GM23338 (cell line): Measurements from ENCODE around the gene STK33. TPM values are rescaled to one million over a fixed set of nuclear protein-coding genes. Genes with fewer than 3 reads are reported as not detected.

Source experiments
- ATAC-seq: fragments of 200-7000 bp; cut with Tn5 transposase; 3 replicates; pipeline ENCODE4 v1.9.1; 2020
- DNase-seq: peaks from one replicate; pipeline ENCODE4 v3.0.0-alpha.2; 2015; ENCODE audit warnings: low spot score
- H2AFZ ChIP-seq: fragments of 200-600 bp; sonication (generic); 2 replicates; pipeline ENCODE4 v1.8.0; 2016; ENCODE audit warnings: antibody characterized with exemption, mild to moderate bottlenecking, moderate library complexity
- H3F3A ChIP-seq: fragments of 200-600 bp; sonication (generic); replicated peaks from 2 replicates; pipeline ENCODE4 v1.8.0; 2017; ENCODE audit warnings: antibody characterized with exemption, mixed run types, low read depth
- H3K27ac ChIP-seq: fragments of 200-600 bp; sonication (generic); 2 replicates; pipeline ENCODE4 v1.6.1; 2016; ENCODE audit warnings: low read depth
- H3K27me3 ChIP-seq: fragments of 200-600 bp; sonication (generic); 2 replicates; pipeline ENCODE4 v1.8.0; 2016; ENCODE audit warnings: mild to moderate bottlenecking, mixed run types, moderate library complexity; ENCODE audit not compliant: insufficient read depth
- H3K36me3 ChIP-seq: fragments of 200-600 bp; sonication (generic); 2 replicates; pipeline ENCODE4 v1.8.0; 2016; ENCODE audit warnings: mild to moderate bottlenecking; ENCODE audit not compliant: insufficient read depth
- H3K4me1 ChIP-seq: fragments of 200-600 bp; sonication (generic); 2 replicates; pipeline ENCODE4 v1.8.0; 2016; ENCODE audit warnings: mild to moderate bottlenecking, moderate library complexity; ENCODE audit not compliant: insufficient read depth
- H3K4me2 ChIP-seq: fragments of 200-600 bp; sonication (generic); 2 replicates; pipeline ENCODE4 v1.7.1; 2017; ENCODE audit warnings: mixed run types
- H3K4me3 ChIP-seq: fragments of 200-600 bp; sonication (generic); 2 replicates; pipeline ENCODE4 v1.6.1; 2016; ENCODE audit warnings: mixed run types
- H3K79me2 ChIP-seq: fragments of 200-600 bp; sonication (generic); replicated peaks from 2 replicates; pipeline ENCODE4 v1.8.0; 2017; ENCODE audit warnings: mild to moderate bottlenecking; ENCODE audit not compliant: insufficient read depth
- H3K9me2 ChIP-seq: fragments of 200-600 bp; sonication (generic); 2 replicates; pipeline ENCODE4 v1.8.0; 2017; ENCODE audit not compliant: insufficient read depth
- H4K20me1 ChIP-seq: fragments of 200-600 bp; sonication (generic); replicated peaks from 2 replicates; pipeline ENCODE4 v1.8.0; 2017; ENCODE audit warnings: mild to moderate bottlenecking; ENCODE audit not compliant: insufficient read depth
- H3K27ac Mint-ChIP-seq: 2 replicates; pipeline ENCODE4 v1.8.0; 2020; ENCODE audit warnings: inconsistent platforms, mild to moderate bottlenecking, moderate library complexity, mixed read lengths
- H3K27me3 Mint-ChIP-seq: 3 replicates; pipeline ENCODE4 v1.8.0; 2022; ENCODE audit warnings: low read depth, mild to moderate bottlenecking, moderate library complexity, mixed read lengths, inconsistent platforms; ENCODE audit not compliant: insufficient read depth, poor library complexity
- H3K36me3 Mint-ChIP-seq: 3 replicates; pipeline ENCODE4 v1.8.0; 2021; ENCODE audit warnings: low read depth, mild to moderate bottlenecking, inconsistent platforms, moderate library complexity, mixed read lengths
- H3K4me1 Mint-ChIP-seq: 3 replicates; pipeline ENCODE4 v1.8.0; 2020; ENCODE audit warnings: mild to moderate bottlenecking, inconsistent platforms, mixed read lengths
- H3K4me3 Mint-ChIP-seq: 3 replicates; pipeline ENCODE4 v1.8.0; 2021; ENCODE audit warnings: moderate library complexity, mild to moderate bottlenecking, inconsistent platforms, mixed read lengths
- H3K9me3 Mint-ChIP-seq: 3 replicates; pipeline ENCODE4 v1.8.0; 2020; ENCODE audit warnings: moderate library complexity, mild to moderate bottlenecking, inconsistent platforms, mixed read lengths
- CREB1 ChIP-seq: fragments of 250-450 bp; sonication (Bioruptor Pico); IDR thresholded peaks from 2 replicates; pipeline ENCODE4 v1.5.0; 2020; ENCODE audit warnings: low read depth, mild to moderate bottlenecking, moderate library complexity
- ETS1 ChIP-seq: IDR thresholded peaks from 2 replicates; pipeline ENCODE4 v1.6.1; 2016; ENCODE audit warnings: antibody characterized with exemption
- EZH2 ChIP-seq: fragments of 200-600 bp; sonication (generic); IDR thresholded peaks from one replicate; pipeline ENCODE4 v1.8.0; 2017; ENCODE audit warnings: antibody characterized with exemption, mild to moderate bottlenecking, low read depth; ENCODE audit not compliant: unreplicated experiment
- EZH2phosphoT487 ChIP-seq: fragments of 200-600 bp; sonication (generic); IDR thresholded peaks from one replicate; pipeline ENCODE4 v1.8.1; 2018; ENCODE audit warnings: antibody characterized with exemption; ENCODE audit not compliant: unreplicated experiment
- JUNB ChIP-seq: IDR thresholded peaks from one replicate; pipeline ENCODE4 v1.6.1; 2016; ENCODE audit warnings: antibody characterized with exemption; ENCODE audit not compliant: unreplicated experiment
- NANOG ChIP-seq: IDR thresholded peaks from 2 replicates; pipeline ENCODE4 v1.6.1; 2016; ENCODE audit warnings: antibody characterized with exemption, borderline replicate concordance
- POLR2AphosphoS5 ChIP-seq: IDR thresholded peaks from 2 replicates; pipeline ENCODE4 v1.6.1; 2016; ENCODE audit warnings: antibody characterized with exemption, low read depth
- STAT1 ChIP-seq: IDR thresholded peaks from one replicate; pipeline ENCODE4 v1.6.1; 2016; ENCODE audit warnings: antibody characterized with exemption; ENCODE audit not compliant: unreplicated experiment
- ZNF114 ChIP-seq: fragments of 250-450 bp; sonication (Bioruptor Pico); IDR thresholded peaks from 2 replicates; pipeline ENCODE4 v1.5.0; 2020; ENCODE audit warnings: mild to moderate bottlenecking, moderate library complexity
- ZNF462 ChIP-seq: fragments of 250-450 bp; sonication (Bioruptor Pico); IDR thresholded peaks from 2 replicates; pipeline ENCODE4 v1.5.0; 2020; ENCODE audit warnings: mild to moderate bottlenecking, moderate library complexity
- polyA plus RNA-seq: library from polyadenylated mRNA; unstranded; fragments of >200 nt; fragmentation: Nextera tagmentation; extraction: Ambion mirVana; gene quantifications from 2 replicates; pipeline ENCODE4 v1.2.1, GENCODE V29; 2016
- total RNA-seq: library from RNA; depleted of rRNA; stranded (reverse); fragments of >200 nt; shearing (Covaris generic); gene quantifications from 2 replicates; pipeline ENCODE4 v1.2.3, GENCODE V29; 2014

The STK33 gene
- total and polyA plus RNA-seq, 2 experiments from 2014 or later, result 17.2 to 18.2 TPM

GRCh38 chr11:8392886-8393285 is 201.1 kb downstream of the STK33 start:
- no peak for DNase-seq
- no peak overlapping the region for H3K27ac ChIP-seq
- H3F3A ChIP-seq, result no peaks in the 10 kb centered on the region
- H3K4me1 ChIP-seq, result peaks cover 6% of the 10 kb centered on the region
- Mint-ChIP-seq H3K27ac (no peak overlapping the region), H3K4me3 (no peak overlapping the region), H3K4me1 (peaks cover 21% of the 10 kb centered on the region), H3K27me3 (peaks cover 1% of the 10 kb centered on the region), H3K9me3 (peaks cover 28% of the 10 kb centered on the region), H3K36me3 (peaks cover 26% of the 10 kb centered on the region; the same call in 2 of the 3 replicates)
- H3K27me3 ChIP-seq, result no peaks in the 10 kb centered on the region
- TF ChIP-seq POLR2AphosphoS5 (no peak), JUNB (no peak), ZNF114 (CRISPR knock-in tag) (no peak), STAT1 (no peak), CREB1 (CRISPR knock-in tag) (no peak), ETS1 (no peak), ZNF462 (CRISPR knock-in tag) (no peak), EZH2phosphoT487 (no peak), EZH2 (no peak), NANOG (no peak)
- no peaks in the 10 kb centered on the region; the same call in 1 of the 2 replicates for H3K36me3 ChIP-seq
- no peak overlapping the region for H3K4me3 ChIP-seq
- no peak overlapping the region for H2AFZ ChIP-seq
- ATAC-seq, result no peak
- no peaks in the 10 kb centered on the region for H3K79me2 ChIP-seq
- no peak overlapping the region for H3K4me2 ChIP-seq
- H3K9me2 ChIP-seq, result no peaks in the 10 kb centered on the region
- H4K20me1 ChIP-seq, result no peaks in the 10 kb centered on the region
